Small intestine (tissue), 7 donors: ENCODE data around the gene CCDC57. TPM values are rescaled to one million over a fixed set of nuclear protein-coding genes. Genes with fewer than 3 reads are reported as not detected.

Experiments
- DNase-seq, 2 donors: peaks; one replicate each; pipeline versions ENCODE4 v3.0.0 to v3.0.0-alpha.2; 2013
- FAIRE-seq: peaks from 2 replicates; lab custom pipeline; 2012; peaks lifted over from hg19 to GRCh38; lab: Jason Lieb, UNC
- H3K27ac ChIP-seq, 3 donors: one replicate each; pipeline ENCODE4 v1.5.1; 2013; ENCODE audit warnings: low read length in 2 of 3, mild to moderate bottlenecking in 2 of 3, control low read depth in 1 of 3, inconsistent platforms in 1 of 3, low read depth in 1 of 3, moderate library complexity in 1 of 3
- H3K27me3 ChIP-seq, 3 donors: one replicate each; pipeline ENCODE4 v1.6.1; 2013; ENCODE audit warnings: low read length in 3 of 3, inconsistent platforms in 1 of 3; ENCODE audit not compliant: control insufficient read depth in 3 of 3, insufficient read depth in 3 of 3
- H3K36me3 ChIP-seq, 3 donors: one replicate each; pipeline ENCODE4 v1.6.1; 2013; ENCODE audit warnings: low read length in 3 of 3, inconsistent platforms in 1 of 3, low read depth in 1 of 3, mild to moderate bottlenecking in 1 of 3, moderate library complexity in 1 of 3; ENCODE audit not compliant: control insufficient read depth in 3 of 3, insufficient read depth in 2 of 3
- H3K4me1 ChIP-seq, 3 donors: one replicate each; pipeline ENCODE4 v1.6.1; 2013; ENCODE audit warnings: low read length in 2 of 3, inconsistent platforms in 1 of 3, low read depth in 1 of 3, mild to moderate bottlenecking in 1 of 3, moderate library complexity in 1 of 3; ENCODE audit not compliant: control insufficient read depth in 3 of 3, insufficient read depth in 2 of 3
- H3K4me3 ChIP-seq, 3 donors: one replicate each; pipeline ENCODE4 v1.5.1; 2013; ENCODE audit warnings: low read length in 3 of 3, control low read depth in 1 of 3, inconsistent platforms in 1 of 3, low read depth in 1 of 3, mild to moderate bottlenecking in 1 of 3, moderate library complexity in 1 of 3
- H3K9me3 ChIP-seq, 2 donors: one replicate each; pipeline ENCODE4 v1.6.1; 2013; ENCODE audit warnings: low read depth in 1 of 2, low read length in 1 of 2; ENCODE audit not compliant: control insufficient read depth in 2 of 2, insufficient read depth in 1 of 2
- WGBS, 3 donors: extraction: QIAGEN DNeasy Blood & Tissue Kit; methylation state at CpG; one replicate each; pipeline ENCODE4 v1.1.7; 2013; 5-methylcytosine and 5-hydroxymethylcytosine counted together
- polyA plus RNA-seq, 4 donors: library from polyadenylated mRNA; stranded (reverse) in 3 of 4; unstranded in 1 of 4; fragments of 200-250 nt in 3 of 4; fragments of 120-200 nt in 1 of 4; gene quantifications; one replicate each; pipeline versions ENCODE4 v1.2.1 to v1.2.3, GENCODE V29; 2013
- donor health status: healthy with polysubstance abuse.
- donor health status: control.
- donor health status: control.
- donor health status: Bipolar disorder and iron deficiency.
- donor health status: healthy.

CCDC57 gene
- polyA plus RNA-seq, 4 donors = 36.7 to 97.3 (median 44.6) TPM

DNA sequence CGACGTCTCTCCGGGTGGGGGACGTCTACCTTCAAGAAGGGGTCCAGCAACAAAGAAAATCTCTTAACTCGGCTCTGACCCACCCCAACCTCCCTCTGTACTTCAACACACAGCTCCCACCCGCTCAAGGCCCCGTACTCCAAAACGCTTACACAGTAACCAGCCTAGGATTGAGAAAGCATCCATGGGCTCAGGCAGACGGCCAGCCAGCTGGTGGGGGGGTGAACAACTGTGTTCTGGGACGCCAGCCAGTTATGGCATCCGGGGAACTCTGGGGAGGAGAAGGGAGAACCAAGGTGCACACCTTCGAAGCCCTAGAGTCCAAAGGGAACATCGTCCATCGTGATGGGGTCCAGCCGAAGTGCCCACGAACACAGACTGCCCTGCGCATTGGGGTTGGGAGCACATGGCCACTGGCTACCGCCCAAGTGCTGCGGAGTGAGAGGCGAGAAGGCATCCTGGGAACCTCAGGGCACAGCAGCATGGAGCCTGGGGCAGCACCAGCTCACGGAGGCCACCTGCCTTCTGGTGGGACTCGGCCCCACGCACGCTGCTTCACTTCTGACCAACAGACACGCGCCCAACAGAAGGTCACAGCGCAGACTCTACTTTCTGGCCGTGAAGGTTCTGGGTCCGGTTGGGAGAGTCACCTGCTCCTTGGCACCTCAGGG, 30.5 kb upstream of the CCDC57 start:
- Histone ChIP-seq H3K27ac (peak overlapping the region in 1 of 3 donors; percentile 73), H3K9me3 (no peaks in the 10 kb centered on the region), H3K27me3 (no peaks in the 10 kb centered on the region), H3K4me3 (no peak overlapping the region), H3K36me3 (peaks cover 10 to 99% (median 33%) of the 10 kb centered on the region in 3 donors), H3K4me1 (peaks cover 2 to 30% (median 4%) of the 10 kb centered on the region in 3 donors)
- 60 to 65% (median 64%) methylated on average over 29 of the region's 29 CpGs for WGBS, 3 donors
- DNase-seq = peak in 1 of 2 donors; percentile 21
- no peak for FAIRE-seq

DNA sequence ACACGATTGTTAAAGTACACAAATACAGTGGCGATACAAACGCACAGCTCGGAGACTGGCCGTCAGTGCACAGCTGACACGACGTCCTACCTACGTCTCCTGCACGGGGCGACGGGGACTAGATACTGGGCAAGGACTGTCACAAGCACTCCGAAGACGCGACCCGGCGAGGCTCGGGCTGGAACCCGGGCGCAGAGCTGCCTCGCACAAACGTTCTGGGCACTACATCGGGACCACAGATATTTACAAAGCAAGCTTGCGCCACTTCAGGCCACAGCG, 30.0 kb upstream of the CCDC57 start:
- no peaks in the 10 kb centered on the region for H3K9me3 ChIP-seq
- H3K4me1 ChIP-seq = peaks cover 2 to 30% (median 4%) of the 10 kb centered on the region in 3 donors
- WGBS, 3 donors = 78 to 84% (median 81%) methylated on average over 24 of the region's 24 CpGs
- DNase-seq = no peak
- peak overlapping the region in 1 of 3 donors; percentile 73 for H3K27ac ChIP-seq
- no peak overlapping the region for H3K4me3 ChIP-seq
- no peaks in the 10 kb centered on the region for H3K27me3 ChIP-seq
- no peak for FAIRE-seq
- H3K36me3 ChIP-seq = peaks cover 14 to 99% (median 31%) of the 10 kb centered on the region in 3 donors

DNA sequence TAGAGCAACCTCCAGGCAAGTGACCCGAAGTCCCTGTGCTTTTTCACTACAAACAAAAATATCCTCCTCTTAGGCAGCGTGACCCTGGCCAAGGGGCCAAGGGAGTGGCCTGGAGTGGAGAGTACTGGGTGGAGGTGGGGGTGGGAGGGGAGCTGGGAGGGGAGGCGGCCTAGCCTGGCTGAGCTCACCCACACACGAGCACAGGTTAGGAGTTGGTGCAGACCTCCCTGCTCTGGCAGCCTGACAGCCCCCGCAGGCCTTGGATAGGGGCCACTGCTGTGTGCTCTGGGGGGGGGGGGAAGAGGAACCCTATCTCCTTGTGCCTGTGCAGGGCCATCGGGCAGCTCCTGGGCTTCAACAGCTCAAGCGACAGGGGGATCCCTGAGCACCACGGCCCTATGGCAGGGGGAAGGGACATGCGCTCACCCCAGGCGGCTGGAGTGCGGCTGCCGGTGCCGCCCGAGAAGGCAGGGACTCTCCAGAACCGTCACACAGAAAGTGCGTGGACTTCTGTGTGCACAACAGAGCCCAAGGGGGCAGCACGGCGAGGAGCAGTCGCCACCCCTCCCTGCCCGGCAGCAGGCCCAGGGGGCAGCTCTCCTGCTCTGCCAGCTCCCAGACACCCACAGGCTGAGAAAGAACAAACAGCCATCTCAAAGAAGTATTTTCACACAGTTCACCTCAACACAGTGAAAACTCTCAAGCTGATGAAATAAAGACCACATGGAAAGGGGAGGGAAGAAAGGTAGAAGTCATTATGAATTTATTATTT, 29.5 kb upstream of the CCDC57 start:
- Histone ChIP-seq H3K27me3 (no peaks in the 10 kb centered on the region), H3K27ac (peak overlapping the region in 2 of 3 donors; percentile 63 to 79), H3K4me3 (no peak overlapping the region), H3K9me3 (no peaks in the 10 kb centered on the region), H3K36me3 (peaks cover 15 to 99% (median 30%) of the 10 kb centered on the region in 3 donors), H3K4me1 (peaks cover 0 to 30% (median 2%) of the 10 kb centered on the region in 3 donors)
- DNase-seq (no peak), FAIRE-seq (no peak)
- WGBS, 3 donors = 41 to 57% (median 54%) methylated on average over 15 to 20 of the region's 20 CpGs

DNA sequence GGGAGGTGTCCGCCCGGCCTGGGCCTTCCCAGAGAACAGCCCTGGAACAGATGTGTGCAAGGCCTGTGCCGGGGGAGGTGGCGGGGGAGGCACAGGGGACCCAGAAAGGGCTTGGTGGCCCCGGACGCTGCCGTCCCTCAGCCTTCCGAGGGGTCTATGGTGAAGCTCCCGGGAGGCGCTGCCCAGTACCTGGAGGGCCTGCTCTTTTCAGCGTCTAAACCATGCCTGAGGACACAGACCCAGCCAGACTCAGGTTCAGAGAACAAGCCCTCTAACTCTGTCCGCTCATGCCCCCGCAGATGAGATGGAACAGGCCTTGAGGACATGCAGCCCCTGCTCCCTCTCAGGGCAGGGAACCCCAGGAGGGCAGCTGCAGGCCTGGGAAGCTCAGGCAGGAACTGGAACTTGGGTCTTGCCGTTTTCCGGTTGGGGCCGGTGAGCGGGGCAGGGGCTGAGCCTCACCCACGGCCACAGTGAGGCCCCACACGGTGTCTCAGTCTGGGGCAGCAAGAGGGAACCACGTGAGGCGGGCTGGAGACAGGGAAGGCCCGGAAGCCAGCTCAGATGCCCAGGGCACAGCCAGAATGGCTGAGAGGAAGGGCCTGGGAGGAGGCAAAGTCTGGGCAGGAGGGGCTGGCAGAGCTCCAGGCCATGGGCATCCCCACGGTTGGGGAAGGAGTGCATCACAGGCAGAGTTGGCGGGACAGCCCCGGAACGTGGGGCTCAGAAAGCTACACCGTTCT, 28.7 kb upstream of the CCDC57 start:
- DNase-seq (peak in 1 of 2 donors; percentile 67), FAIRE-seq (no peak)
- Histone ChIP-seq H3K36me3 (peaks cover 13 to 99% (median 27%) of the 10 kb centered on the region in 3 donors), H3K27me3 (no peaks in the 10 kb centered on the region), H3K4me3 (no peak overlapping the region), H3K27ac (peak overlapping the region; percentile 7 to 79 (median 63)), H3K4me1 (peaks cover 0 to 37% (median 2%) of the 10 kb centered on the region in 3 donors), H3K9me3 (no peaks in the 10 kb centered on the region)
- 48 to 58% (median 49%) methylated on average over 27 of the region's 27 CpGs for WGBS, 3 donors

DNA sequence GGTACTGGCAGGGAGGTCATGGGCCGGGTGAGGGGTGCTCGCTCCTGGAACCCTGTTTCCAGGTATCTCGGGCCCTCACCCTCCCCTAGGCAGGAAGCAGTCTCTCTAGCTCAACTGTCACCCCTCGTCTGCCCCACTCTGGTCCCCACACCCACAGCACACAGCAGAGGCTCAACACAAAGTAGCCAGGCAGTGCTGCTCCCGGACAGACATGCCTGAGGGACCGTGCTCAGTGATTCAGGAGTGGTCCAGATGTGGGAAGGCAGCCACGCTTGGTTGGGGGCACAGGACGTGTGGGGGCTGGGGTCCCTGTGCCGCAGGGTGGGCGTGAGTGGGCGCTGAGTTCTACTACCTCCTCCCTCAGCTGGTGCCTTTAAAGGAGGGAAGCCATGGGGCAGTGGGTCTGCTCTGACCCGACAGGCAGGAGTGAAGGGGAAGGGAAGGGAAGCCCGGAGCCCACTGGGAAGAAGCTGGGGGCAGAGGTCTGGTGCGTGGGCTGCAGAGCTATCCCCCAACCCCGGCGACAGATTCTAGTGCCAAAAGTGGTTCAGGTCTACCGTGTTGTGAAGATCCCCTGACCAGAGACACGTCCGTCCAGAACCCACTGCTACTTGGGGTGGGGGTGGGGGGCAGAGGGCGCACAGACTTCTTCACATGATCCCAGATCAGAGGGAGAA, 28.0 kb upstream of the CCDC57 start:
- 75 to 79% (median 78%) methylated on average over 18 to 20 of the region's 20 CpGs for WGBS, 3 donors
- peaks cover 11 to 98% (median 25%) of the 10 kb centered on the region in 3 donors for H3K36me3 ChIP-seq
- DNase-seq = no peak

DNA sequence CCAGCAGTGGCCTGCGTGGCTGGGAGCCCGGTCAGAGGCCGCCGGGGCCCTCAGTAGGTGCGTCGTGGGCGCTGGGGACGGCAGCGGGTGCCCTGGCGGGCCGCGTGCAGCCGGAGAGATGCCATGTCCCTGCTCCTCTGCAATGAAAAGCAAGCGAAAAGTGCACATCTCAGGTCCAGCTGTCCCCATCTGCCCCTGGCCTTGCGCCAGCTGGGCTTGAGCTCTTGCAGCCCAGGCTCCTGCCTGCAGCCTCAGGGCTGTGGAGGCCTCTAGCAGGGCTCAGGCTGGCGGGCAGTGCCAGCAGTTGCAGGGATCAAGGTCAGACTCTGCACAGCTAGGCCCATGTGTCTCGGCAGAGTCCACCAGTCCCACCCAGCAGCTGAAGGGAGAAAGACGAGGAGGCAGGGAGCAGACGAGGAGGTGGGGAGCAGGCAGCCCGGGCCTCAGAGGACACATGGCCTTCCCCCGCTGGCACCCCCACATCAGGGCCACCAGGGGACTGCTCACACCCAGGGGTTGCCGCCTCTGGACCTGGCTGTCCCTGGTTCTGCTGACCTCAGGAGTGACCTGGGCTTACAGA, 27.4 kb upstream of the CCDC57 start:
- H3K4me1 ChIP-seq = peaks cover 0 to 50% (median 2%) of the 10 kb centered on the region in 3 donors
- 83 to 85% (median 84%) methylated on average over 22 of the region's 22 CpGs for WGBS, 3 donors
- H3K9me3 ChIP-seq = no peaks in the 10 kb centered on the region
- no peak for FAIRE-seq
- H3K27me3 ChIP-seq = no peaks in the 10 kb centered on the region
- peaks cover 11 to 96% (median 20%) of the 10 kb centered on the region in 3 donors for H3K36me3 ChIP-seq
- peak overlapping the region in 1 of 3 donors; percentile 79 for H3K27ac ChIP-seq
- H3K4me3 ChIP-seq = no peak overlapping the region
- DNase-seq = no peak

More for the DNA sequence above, 28.0 kb upstream of the CCDC57 start:
- Histone ChIP-seq H3K27ac (peak overlapping the region in 2 of 3 donors; percentile 8 to 79), H3K27me3 (no peaks in the 10 kb centered on the region), H3K4me3 (no peak overlapping the region), H3K9me3 (no peaks in the 10 kb centered on the region), H3K4me1 (peaks cover 0 to 44% (median 2%) of the 10 kb centered on the region in 3 donors)
- no peak for FAIRE-seq

DNA sequence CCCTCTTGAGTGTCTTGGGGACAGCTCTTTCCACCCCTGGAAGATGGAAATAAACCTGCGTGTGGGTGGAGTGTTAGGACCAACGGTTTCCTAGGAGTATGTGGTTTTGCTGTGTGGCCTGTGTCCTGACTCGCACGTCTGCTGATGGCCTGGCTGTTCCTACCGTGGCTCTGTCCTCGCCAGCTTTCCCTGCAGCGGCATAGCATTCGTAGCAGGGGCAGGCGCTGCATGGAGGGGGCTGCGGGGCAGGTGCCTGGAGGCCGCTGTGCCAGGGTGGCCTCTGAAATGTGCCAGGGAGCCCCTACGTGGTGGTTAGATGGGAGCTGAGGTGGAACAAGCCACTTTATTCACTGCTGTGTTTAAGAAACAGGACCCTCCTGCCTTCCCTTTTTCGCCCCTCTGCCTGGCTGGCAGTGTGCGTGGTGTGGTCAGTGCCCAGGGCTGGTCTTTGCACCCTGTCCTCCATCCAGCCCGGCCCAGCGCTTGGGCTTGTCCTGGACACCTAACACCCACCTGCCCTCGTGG, 26.8 kb upstream of the CCDC57 start:
- no peaks in the 10 kb centered on the region for H3K27me3 ChIP-seq
- peak overlapping the region in 1 of 3 donors; percentile 42 for H3K27ac ChIP-seq
- 81 to 82% (median 82%) methylated on average over 17 of the region's 17 CpGs for WGBS, 3 donors
- H3K4me1 ChIP-seq = peaks cover 0 to 56% (median 2%) of the 10 kb centered on the region in 3 donors
- no peaks in the 10 kb centered on the region for H3K9me3 ChIP-seq
- peaks cover 11 to 96% (median 16%) of the 10 kb centered on the region in 3 donors for H3K36me3 ChIP-seq
- DNase-seq (no peak), FAIRE-seq (no peak)
- no peak overlapping the region for H3K4me3 ChIP-seq
